ENCODE results near the gene CDC42BPA. TPM values are rescaled to one million over a fixed set of nuclear protein-coding genes. Genes with fewer than 3 reads are reported as not detected.

The CDC42BPA gene
- total RNA-seq, 1 experiment from 2014 or later, result 48.6 TPM

GRCh38 chr1:227082999-227083746 lies 235.1 kb downstream of the CDC42BPA start:
- DNase-seq, result no peak
- BruUV-seq (replicated peaks), result no TSS peak
- Mint-ChIP-seq H3K9me3 (ENCODE audit: low read depth, unreplicated experiment) (peaks cover 8% of the 10 kb centered on the region), H3K4me1 (ENCODE audit: low read depth, unreplicated experiment) (no peaks in the 10 kb centered on the region), H3K4me3 (ENCODE audit: low read depth, unreplicated experiment) (no peak overlapping the region), H3K27ac (ENCODE audit: unreplicated experiment) (no peak overlapping the region), H3K36me3 (ENCODE audit: insufficient read depth, unreplicated experiment) (no peaks in the 10 kb centered on the region), H3K27me3 (ENCODE audit: unreplicated experiment) (no peaks in the 10 kb centered on the region)
- intact Hi-C loops (cut with micrococcal nuclease; ENCODE audit: unreplicated experiment), result no loop called here
- TF ChIP-seq CTCF (IDR thresholded peaks at IDR 0.05; ENCODE audit: unreplicated experiment), result no peak
- CTCF ChIA-PET, result no interaction called here

- peaks cover under 1% of the 10 kb centered on the region for H3K9me3 Mint-ChIP-seq (ENCODE audit: low read depth, unreplicated experiment)
- no peak for TF ChIP-seq CTCF (IDR thresholded peaks at IDR 0.05; ENCODE audit: unreplicated experiment)
- CTCF ChIA-PET, result interaction anchor here (1.8 kb wide), 1 partner anchor 17 kb away, joined by 6 read pairs; no protein-coding TSS in a partner anchor
- DNase-seq, result no peak
- no peak overlapping the region for H3K4me3 Mint-ChIP-seq (ENCODE audit: low read depth, unreplicated experiment)
- H3K27ac Mint-ChIP-seq (ENCODE audit: unreplicated experiment), result no peak overlapping the region
- intact Hi-C loops (cut with micrococcal nuclease; ENCODE audit: unreplicated experiment), result no loop called here
- no peaks in the 10 kb centered on the region for H3K27me3 Mint-ChIP-seq (ENCODE audit: unreplicated experiment)
- BruUV-seq (replicated peaks), result no TSS peak
- H3K4me1 Mint-ChIP-seq (ENCODE audit: low read depth, unreplicated experiment), result peaks cover 10% of the 10 kb centered on the region
- H3K36me3 Mint-ChIP-seq (ENCODE audit: insufficient read depth, unreplicated experiment), result no peaks in the 10 kb centered on the region
Observed at GRCh38 chr1:227077783-227078182, 240.5 kb downstream of the CDC42BPA start.

GRCh38 chr1:227073786-227074185 lies 244.5 kb downstream of the CDC42BPA start:
- Mint-ChIP-seq H3K4me3 (ENCODE audit: low read depth, unreplicated experiment) (no peak overlapping the region), H3K36me3 (ENCODE audit: insufficient read depth, unreplicated experiment) (no peaks in the 10 kb centered on the region), H3K9me3 (ENCODE audit: low read depth, unreplicated experiment) (no peaks in the 10 kb centered on the region), H3K27ac (ENCODE audit: unreplicated experiment) (no peak overlapping the region), H3K27me3 (ENCODE audit: unreplicated experiment) (no peaks in the 10 kb centered on the region), H3K4me1 (ENCODE audit: low read depth, unreplicated experiment) (peaks cover 10% of the 10 kb centered on the region)
- intact Hi-C loops (cut with micrococcal nuclease; ENCODE audit: unreplicated experiment), result no loop called here
- CTCF ChIA-PET, result no interaction called here
- no peak for TF ChIP-seq CTCF (IDR thresholded peaks at IDR 0.05; ENCODE audit: unreplicated experiment)
- no peak for DNase-seq
- no TSS peak for BruUV-seq (replicated peaks)

GRCh38 chr1:227072991-227073390 lies 245.3 kb downstream of the CDC42BPA start:
- Mint-ChIP-seq H3K27me3 (ENCODE audit: unreplicated experiment) (no peaks in the 10 kb centered on the region), H3K9me3 (ENCODE audit: low read depth, unreplicated experiment) (no peaks in the 10 kb centered on the region), H3K27ac (ENCODE audit: unreplicated experiment) (no peak overlapping the region), H3K4me1 (ENCODE audit: low read depth, unreplicated experiment) (peaks cover 10% of the 10 kb centered on the region), H3K36me3 (ENCODE audit: insufficient read depth, unreplicated experiment) (no peaks in the 10 kb centered on the region), H3K4me3 (ENCODE audit: low read depth, unreplicated experiment) (no peak overlapping the region)
- BruUV-seq (replicated peaks), result no TSS peak
- intact Hi-C loops (cut with micrococcal nuclease; ENCODE audit: unreplicated experiment), result no loop called here
- DNase-seq, result no peak
- no peak for TF ChIP-seq CTCF (IDR thresholded peaks at IDR 0.05; ENCODE audit: unreplicated experiment)
- CTCF ChIA-PET, result no interaction called here

Measured in Calu3 (cell line).